HG03432 (cell line): ENCODE measurements around the gene CNOT3.
"Not testable (repeated sequence)": the region's sequence is repeated elsewhere in the genome, so short reads cannot be mapped to it uniquely, and the experiment has no call there.

Experiments
- ATAC-seq: cut with Tn5 transposase; IDR thresholded peaks from one replicate; pipeline ENCODE4 v1.9.1; 2021; ENCODE audit warnings: mild to moderate bottlenecking, moderate library complexity; ENCODE audit not compliant: unreplicated experiment

CNOT3 gene

DNA sequence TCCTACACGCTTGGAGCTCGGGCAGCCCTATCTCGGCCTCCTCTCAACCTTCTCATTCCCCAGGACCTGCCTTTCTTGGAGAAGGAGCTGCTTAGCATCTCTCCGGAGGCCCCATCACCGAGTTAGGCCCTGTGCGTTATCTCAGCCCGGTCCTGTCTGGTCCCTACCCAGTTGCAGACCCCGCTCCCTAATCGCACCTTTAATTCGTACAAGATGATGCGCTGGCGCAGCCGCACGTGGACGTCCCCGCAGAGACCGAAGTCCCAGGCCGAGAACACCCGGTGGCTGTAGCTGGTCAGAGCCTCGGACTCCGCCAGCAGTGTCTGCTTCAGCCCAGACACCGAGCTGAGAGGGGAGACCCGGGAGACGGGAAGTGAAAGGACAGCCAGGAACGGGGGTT lies 27.7 kb downstream of the CNOT3 start:
- no peak for ATAC-seq

DNA sequence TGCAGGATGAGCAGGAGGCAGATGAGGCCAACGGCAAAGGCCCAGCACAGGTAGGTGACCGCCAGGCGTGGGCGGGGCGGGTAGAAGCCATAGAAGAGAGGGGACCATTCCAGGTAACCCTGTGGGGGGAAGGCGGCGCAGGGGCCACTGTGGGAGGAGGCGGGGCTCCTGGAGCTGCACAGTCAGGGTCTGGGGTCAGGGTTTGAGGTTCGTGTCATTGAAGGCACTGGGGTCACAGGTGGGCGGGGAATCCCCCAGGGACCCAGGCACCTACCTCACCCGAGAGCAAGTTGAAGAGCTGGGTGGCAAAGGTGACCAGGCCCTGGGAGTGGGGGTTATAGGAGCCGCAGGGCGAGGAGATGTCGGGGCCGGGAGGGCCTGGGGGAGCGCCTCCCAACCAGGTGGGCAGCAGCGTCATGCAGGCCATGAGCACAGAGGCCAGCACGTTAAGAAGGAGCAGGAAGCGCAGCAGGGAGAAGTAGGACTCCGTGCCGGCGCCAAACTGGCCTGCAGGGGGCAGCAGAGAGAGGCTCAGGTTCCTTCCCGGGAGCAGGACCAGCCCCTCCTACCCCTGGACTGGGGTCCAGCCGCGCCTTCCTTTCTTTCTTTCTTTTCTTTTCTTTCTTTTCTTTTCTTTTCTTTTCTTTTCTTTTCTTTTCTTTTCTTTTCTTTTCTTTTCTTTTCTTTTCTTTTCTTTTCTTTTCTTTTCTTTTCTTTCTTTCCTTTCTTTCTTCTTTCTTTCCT lies 30.8 kb downstream of the CNOT3 start:
- ATAC-seq = peak; percentile 63

DNA sequence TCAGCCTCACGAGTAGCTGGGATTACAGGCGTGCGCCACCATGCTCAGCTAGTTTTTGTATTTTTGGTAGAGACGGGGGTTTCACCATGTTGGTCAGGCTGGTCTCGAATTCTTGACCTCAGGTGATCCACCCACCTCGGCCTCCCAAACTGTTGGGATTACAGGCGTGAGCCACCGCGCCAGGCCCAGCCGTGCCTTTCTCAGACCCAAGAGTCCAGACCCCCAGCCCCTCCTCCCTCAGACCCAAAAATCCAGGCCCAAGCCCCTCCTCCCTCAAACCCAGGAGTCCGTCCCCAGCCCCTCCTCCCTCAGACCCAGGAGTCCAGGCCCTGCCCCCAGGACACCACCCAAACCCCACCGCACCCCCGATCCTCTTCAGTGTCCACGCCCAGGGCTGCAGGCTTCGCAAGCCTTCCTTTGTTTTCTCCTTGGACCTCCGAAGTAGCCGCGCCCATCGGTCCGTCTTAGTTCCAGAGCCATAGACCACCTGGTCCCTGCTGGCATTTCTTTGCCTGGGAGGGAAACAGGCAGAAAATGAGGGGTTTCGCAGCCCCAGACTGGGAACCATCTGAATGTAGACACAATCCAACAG lies 31.7 kb downstream of the CNOT3 start:
- ATAC-seq = no peak

DNA sequence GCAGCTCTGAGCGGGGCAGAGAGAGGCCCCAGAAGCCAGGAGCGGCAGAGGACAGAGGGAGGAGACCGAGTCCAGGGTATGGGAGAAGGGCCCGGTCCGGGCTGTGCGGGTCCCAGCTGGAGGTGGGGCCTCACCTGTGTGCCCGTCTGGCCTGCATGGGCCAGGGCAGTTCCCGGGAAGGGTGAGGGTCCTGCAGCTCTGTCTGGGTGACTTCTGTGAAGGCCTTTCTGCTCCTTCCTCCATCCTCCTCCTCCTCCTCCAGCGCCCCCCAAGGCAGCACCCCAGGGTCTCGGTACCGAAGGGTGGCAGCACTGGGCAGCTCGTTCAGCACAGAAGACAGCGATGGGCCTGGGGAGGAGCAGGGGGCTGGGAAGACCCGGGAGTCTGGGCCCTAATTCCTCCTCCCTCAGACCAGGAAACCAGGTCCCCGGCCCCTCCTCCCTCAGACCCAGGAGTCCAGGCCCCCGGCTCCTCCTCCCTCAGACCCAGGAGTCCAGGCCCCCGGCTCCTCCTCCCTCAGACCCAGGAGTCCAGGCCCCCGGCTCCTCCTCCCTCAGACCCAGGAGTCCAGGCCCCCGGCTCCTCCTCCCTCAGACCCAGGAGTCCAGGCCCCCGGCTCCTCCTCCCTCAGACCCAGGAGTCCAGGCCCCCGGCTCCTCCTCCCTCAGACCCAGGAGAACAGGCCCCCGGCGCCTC lies 34.3 kb downstream of the CNOT3 start:
- ATAC-seq = not testable (repeated sequence)

DNA sequence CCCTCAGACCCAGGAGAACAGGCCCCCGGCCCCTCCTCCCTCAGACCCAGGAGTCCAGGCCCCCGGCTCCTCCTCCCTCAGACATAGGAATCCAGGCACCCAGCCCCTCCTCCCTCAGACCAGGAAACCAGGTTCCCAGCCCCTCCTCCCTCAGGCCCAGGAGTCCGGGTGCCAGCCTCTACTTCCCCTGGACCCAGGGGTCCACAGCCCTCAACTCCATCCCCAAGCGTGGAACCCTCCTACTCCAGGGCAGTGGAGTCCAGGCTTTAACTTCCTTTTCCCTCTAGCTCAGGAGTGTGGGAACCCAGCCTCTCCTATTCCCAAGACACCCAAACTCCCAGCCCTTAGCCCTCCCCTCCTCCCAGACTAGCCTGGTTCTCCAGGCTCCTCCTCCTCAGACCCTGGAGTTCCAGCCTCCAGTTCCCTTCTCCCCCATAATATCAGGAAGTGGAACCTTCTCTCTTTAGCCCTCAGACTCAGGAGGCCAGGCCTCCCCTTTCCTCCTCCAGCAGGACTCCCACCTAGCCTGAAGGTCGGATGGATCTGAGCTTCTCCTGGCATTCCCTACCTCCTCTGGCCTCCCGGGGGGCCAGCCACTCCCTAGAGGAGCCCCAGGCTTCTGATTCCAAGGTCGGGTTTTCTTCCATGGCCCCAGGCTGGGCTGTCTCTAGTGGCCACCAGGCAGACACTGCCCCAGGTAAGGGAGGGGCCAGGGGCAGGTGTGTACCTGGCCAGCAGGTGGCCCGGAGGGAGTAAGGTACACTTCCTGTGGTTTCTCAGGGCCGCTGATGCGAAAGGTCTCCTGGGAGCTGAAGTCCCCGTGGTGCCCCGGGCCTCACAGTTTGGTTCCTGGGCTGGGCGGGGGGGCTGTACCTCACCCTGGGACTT lies 35.2 kb downstream of the CNOT3 start, which contains the start of gene TMC4:
Gene TMC4 (minus strand): TSS at position 690 of the 888 bp plus-strand sequence. CDS start 43 bp downstream, at position 647.
- no peak for ATAC-seq

DNA sequence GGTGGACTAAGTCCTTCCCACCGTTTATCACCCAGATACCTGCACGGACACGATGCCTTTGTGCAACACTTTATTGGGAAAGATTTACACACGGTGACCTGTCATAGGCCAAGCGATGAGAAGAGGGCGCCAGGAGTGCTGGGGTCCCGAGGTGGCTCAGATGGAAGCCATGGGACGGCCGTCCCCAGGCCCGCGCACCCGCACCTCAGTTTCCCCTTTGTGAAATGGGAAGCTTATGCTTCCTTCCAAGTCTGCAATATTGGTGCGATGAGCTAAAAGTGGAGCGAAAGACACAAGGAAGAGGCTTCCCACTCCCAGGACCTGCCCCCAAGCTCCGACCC lies 35.8 kb downstream of the CNOT3 start:
- ATAC-seq = no peak

DNA sequence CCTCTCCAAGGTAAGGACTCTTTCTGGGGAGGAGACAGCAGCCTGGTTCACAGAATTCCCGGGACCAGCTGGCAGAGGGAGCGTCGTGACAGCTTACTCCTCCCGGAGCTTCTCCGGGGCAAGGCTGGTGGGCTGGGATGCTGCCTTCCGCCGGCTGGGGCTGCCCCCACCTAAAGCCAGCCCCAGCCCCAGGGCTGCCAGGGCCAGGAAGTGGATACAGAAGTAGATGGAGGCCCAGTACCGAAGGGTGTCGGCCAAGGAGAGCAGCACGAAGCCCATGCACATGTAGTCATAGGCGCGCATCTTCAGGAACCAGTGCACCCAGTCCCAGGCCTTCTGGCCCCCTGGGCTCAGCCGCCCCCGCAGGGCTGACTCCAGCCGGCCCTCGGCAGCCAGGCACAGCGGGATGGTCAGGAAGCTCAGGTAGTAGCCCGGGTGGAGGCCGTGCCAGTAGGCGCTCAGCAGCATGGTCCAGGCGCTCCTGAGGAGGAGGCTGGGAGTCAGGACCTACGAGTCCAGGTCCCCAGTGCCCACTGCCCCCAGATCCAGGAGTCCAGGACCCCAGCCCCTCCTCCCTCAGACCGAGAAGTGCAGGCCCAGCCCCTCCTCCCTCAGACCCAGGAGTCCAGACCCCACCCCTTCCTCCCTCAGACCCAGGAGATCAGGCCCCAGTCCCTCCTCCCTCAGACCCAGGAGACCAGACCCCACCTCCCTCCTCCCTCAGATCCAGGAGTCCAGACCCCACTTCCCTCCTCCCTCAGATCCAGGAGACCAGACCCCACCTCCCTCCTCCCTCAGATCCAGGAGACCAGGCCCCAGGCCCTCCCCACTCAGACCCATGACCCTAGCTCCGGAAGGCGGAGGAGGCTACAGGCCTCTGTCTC lies 36.6 kb downstream of the CNOT3 start:
- no peak for ATAC-seq

DNA sequence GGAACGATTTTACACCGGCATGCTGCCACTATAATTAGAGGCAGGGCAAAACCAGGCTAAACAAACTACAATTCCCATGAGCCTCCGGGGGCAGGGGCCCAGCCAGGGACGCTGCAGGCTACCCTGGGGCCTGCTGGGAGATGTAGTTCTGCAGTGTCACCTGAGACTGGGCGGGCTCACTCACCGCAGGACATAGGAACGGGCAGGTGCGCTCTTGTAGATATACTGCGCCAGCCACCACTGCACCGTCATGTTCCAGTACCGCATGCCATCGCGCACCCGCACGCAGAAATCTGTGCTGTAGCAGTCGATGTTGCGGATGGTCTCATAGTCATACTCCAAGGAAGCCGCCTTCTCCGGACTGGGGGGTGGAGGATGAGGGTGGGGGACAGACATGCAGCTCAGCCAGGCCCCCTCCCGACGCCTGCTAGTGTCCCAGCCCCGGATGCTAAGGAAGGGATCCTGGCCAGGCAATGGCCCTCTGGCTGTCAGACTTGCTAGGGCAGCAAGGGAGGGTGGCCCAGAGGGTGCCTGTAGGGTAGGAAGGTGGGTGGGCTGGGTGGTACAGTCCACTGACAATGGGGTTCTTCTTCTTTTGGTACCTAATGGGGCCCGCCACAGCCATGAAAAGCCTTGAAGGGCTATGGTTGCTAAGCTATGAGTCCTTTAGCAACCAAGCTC lies 41.2 kb downstream of the CNOT3 start:
- no peak for ATAC-seq

DNA sequence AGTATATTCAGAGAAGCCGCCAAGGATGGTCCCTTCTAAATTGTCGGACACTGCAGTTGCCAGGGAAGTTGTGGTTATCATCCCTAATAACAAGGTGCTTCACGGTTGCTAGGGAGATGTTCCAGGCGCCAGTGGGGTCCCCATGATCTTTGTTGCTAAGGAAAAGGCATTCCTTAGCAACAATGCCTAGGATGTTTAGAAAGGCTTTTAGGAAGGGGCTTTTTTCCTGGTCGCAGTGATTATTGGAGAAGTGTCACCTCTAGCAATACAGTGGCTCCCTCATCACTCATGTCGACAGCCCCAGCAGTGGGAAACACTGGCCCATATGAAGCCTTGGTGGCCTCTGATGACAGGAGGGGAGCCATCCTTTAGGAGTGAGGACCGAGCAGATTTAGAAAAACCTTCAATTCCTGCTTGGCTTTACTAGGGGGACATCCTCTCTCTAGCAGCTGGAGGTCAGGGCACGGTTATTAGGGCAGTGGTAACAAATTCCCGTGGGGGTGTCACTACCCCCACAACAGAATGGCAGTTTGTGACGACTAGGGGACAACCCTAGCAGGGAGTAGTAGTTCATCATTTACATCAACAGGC lies 41.8 kb downstream of the CNOT3 start:
- ATAC-seq = no peak

DNA sequence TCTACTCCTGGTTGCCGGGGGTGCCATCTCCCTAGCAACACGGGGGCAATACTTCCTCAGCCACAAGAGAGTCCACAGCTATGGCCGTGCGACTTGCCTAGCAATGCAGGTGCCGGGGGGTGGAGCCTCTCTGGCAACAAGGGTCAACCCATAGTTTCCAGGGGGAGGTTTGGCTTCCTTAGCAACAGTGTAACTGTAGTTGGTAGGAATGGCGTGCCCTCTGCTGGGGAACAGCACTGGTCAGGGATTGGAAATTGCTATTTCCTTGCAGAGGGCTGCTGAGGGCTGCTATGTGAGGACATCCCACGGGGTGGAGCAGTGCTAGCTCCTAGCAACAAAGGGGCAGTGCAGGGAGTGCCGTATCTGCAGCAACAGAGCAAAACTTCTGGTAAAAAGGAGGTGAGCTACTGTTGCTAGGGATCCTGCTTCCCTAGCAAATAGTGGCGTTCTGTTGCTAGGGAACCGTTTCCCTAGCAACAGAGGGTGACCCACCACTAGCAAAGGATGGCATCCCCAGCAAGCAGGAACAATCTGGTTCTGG lies 42.4 kb downstream of the CNOT3 start:
- no peak for ATAC-seq

DNA sequence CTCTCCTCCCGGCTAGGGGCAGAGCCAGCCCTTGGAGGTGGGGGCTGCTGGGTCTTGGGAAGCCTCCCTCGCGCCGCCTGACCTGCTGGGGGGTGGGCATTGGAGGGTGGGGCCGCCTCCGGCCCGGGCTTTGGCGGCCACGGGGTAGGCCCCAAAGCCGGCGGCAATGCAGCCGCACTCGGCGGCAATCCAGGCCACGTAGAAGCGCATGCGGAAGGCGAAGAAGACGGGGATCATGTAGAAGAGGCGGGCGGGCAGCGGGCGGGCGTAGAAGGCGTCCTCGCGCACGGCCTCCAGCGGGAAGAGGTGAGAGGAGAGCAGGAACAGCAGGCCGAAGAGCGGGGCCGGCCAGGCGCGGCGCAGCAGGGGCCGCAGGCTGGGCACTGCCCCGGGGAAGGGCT lies 43.1 kb downstream of the CNOT3 start:
- no peak for ATAC-seq

DNA sequence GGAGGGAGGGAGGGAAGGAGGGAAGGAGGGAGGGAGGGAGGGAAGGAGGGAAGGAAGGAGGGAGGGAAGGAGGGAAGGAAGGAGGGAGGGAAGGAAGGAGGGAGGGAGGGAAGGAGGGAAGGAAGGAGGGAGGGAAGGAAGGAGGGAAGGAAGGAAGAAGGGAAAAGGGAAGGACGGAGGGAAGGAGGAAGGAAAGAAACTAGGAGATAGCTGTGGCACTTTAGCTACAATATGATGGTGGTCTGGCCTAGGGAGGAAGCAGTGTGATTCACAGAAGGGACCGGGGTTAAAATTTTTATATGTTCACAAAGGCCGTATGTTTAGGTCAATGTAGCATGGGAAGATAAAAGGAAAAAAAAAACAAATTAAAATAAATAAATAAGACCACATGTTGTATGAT lies 44.3 kb downstream of the CNOT3 start:
- ATAC-seq = not testable (repeated sequence)

DNA sequence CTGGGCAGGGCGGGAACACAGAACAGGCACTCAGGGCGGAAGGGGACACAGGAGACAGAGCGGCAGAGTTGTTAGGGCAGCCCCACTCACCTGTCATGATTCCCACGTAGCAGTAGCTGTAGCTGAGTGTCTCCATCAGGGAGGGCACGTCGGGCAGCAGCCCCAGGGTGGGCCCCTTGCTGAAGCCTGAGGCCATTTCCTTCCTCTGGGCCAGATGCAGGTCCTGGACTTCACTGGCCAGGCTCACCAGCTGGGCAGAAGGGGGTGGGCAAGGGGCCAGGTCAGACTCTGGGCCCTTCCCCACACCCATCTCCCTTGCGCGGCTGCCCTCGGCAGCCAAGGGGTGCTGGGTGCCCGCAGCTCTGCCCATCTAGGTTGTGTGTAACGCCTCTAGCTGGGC lies 45.9 kb downstream of the CNOT3 start:
- ATAC-seq = no peak

DNA sequence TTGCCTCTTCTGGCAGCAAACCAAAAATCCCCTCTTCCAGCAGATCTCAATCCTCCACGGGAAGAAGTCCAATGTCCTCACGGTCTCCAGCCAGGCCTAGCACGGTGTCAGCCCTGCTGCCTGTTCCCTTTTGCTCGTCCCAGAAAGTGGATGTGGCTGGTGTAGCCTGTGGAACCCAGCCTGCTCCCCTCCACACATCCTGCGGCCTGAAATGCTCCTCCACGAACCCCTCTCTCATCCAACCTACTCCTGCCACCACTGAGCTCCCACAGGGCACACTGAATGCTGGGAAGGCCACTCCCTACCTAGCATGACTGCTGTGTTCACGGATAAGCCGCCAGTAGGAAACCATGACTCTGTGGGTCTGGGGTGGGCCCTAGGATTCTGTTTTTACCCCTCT lies 48.8 kb downstream of the CNOT3 start:
- no peak for ATAC-seq

DNA sequence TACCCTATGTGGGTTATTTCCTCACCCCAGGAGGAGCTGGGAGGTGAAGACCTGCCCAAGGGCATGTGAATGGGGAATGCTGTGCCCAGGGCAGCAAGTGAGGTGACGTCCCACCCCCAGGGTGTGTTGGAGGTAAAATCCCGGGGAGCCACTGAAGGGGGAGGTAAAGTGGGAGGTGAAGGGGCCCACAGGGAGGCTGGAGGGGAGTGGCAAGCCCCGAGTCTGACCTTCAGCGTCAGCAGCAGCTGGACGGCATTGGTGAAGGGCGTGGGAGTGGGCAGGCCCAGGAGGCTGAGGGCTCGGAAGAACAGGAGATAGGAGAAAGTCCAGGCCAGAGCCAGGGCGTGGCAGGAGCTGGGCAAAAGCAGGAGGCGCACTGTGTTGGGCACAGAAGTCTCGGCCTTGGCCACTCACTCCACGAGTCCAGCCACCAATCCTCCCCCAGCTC lies 49.4 kb downstream of the CNOT3 start:
- ATAC-seq = no peak

DNA sequence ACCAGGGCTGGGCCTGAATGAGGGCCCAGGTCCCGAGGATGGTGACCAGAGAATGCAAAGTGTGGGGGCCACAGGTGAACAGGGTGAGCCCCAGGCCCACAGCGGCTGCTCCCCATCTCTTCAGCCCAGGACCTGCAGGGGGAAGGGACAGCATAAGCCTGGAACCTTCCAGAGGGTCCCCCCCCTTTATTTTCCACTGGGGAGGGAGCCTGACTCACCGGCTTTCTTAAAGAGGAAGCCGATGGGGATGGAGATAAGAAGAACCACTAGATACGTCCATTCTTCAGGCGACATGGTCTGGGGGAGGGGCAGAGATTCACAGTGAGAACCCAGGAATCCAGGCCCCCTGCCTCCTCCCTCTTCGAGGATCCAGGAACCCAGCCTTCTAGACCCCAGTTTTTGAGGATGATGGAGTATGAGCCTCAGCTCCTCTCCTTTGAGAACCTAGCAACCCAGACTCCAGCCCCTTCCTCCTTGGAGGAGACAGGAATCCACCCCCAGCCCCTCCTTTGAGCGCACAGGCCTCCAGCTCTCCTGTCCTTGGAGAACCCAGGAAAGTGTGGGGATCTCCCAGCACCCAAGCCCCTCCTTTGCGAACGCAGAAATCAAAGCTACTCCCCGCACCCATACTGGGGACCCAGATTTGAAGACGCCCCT lies 50.8 kb downstream of the CNOT3 start:
- ATAC-seq = no peak

DNA sequence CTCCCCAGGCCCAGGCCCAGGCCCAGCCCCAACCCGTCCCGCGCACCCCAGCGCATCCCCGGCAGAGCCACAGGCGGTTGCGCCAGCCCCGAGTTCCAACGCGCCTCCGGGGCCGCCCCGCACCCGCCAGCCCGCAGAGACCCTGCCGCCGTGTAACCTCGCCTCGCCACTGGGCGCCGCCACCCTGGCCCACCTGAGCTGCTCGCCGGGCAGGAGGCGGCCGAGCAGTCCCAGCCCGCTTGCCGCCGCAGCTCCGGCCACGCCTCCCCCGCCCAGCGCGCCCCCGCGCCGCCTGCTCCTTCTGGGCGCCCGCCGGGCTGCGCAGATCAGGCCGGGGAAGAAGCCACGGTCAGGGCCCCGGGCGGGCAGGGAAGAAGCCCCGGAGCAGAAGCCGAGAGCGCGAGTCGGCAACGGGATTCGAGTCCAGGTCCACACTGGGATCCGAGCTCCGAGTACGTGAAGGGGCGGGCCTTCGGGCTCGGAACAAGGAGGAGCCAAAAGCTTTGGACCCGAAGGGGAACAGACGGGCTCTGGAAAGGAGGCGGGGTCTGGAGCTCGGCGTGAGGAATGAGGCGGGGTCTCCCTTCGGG lies 51.7 kb downstream of the CNOT3 start, which contains the start of gene MBOAT7:
Gene MBOAT7 (minus strand): TSS at position 436 of the 590 bp plus-strand sequence. CDS start 1,072 bp downstream, outside the sequence.
- peak; percentile 21 for ATAC-seq
